ENCODE measurements around the gene UBXN1.

UBXN1 gene

DNA sequence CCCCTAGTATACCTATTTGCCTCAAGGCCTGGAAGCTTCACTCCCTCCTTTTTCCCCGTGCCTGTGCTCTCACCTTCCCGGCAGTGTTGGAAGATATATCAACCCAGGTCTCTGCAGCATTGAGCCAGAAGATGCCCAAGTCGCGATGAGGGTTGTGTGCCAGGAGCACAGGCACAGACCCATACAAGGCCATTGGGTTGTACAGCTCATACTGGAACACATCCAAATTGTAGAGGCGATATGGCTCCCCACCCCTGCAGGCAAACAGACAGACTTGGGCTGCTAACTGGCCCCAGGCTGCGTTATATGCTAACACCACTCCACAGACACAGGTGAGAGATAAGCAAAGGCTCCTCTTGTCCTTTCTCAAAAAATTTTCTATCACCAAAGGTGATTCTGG, 46.4 kb downstream of the UBXN1 start:
- no peak for DNase-seq

DNA sequence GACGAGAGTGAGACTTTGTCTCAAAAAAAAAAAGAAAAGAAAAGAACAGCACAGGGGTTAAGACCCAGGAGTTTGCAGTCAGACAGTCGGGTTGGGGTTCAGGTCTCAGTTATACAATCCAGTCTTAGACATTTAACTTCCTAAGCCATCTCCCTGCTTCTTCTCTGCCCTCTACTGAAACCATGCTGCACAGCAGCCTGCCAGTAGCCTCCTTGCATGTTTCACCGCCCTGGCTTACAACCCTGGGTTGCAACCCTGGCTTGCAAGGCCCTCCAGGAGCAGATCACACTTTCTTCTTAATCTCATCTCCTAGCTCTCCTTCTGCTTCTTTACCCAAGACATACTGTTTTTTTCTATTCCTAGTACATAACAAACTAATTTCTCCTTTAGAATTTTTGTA, 51.2 kb downstream of the UBXN1 start:
- DNase-seq = no peak

All from midbrain (tissue), 1 donor.